GM12878 (cell line): ENCODE data around the gene KLF6. TPM values are rescaled to one million over a fixed set of nuclear protein-coding genes. Genes with fewer than 3 reads are reported as not detected.

Experiments used
- ATAC-seq: fragments of 200-7000 bp; cut with Tn5 transposase; 3 replicates; pipeline ENCODE4 v1.9.1; 2020; ENCODE audit warnings: mild to moderate bottlenecking, moderate library complexity
- BruUV-seq: library from RNA; stranded (reverse); fragments of 400-500 nt; replicated peaks from 2 replicates; lab custom pipeline; 2021; lab: Mats Ljungman, UMichigan
- CTCF ChIA-PET: fragments of 300-600 bp; sonication (Branson Sonifier 250); formaldehyde crosslinking; extraction: SDS; loops from one replicate; lab custom pipeline; 2021; ENCODE audit warnings: inconsistent platforms; lab: Yijun Ruan, JAX
- POLR2A ChIA-PET: fragments of 350-600 bp; formaldehyde crosslinking; extraction: SDS; loops from one replicate; lab custom pipeline; 2021; ENCODE audit warnings: inconsistent platforms; lab: Charles Lee
- RAD21 ChIA-PET: fragments of 300-600 bp; sonication (Branson Sonifier 250); formaldehyde crosslinking; loops from one replicate; lab custom pipeline; 2023; ENCODE audit warnings: antibody characterized with exemption; ENCODE audit not compliant: unreplicated experiment; lab: Charles Lee
- SMC1A ChIA-PET: fragments of 300-600 bp; sonication (Branson Sonifier 250); formaldehyde crosslinking; loops from one replicate; lab custom pipeline; 2023; ENCODE audit not compliant: unreplicated experiment, uncharacterized antibody; lab: Charles Lee
- DNase-seq: peaks from one replicate; pipeline ENCODE4 v3.0.0-alpha.2; 2011; ENCODE audit warnings: low read depth, low spot score
- FAIRE-seq: peaks from 3 replicates; lab custom pipeline; 2011; peaks lifted over from hg19 to GRCh38; lab: Jason Lieb, UNC
- H2AFZ ChIP-seq: 2 replicates; pipeline ENCODE4 v1.6.0; 2011; ENCODE audit warnings: low read depth, low read length, control low read depth; ENCODE audit not compliant: control insufficient read depth
- H3K27ac ChIP-seq: 2 replicates; pipeline ENCODE4 v1.5.1; 2011; ENCODE audit warnings: control low read depth; ENCODE audit not compliant: control insufficient read depth, insufficient read depth
- H3K27me3 ChIP-seq, 2 experiments: replicated peaks in 1 of 2; 2 replicates each; pipeline versions ENCODE4 v1.6.0 to v1.6.1; 2011; ENCODE audit warnings: low read length in 1 of 2; ENCODE audit not compliant: control insufficient read depth in 2 of 2, insufficient read depth in 2 of 2
- H3K36me3 ChIP-seq, 2 experiments: 2 replicates each; pipeline ENCODE4 v1.5.1; 2011; ENCODE audit warnings: low read length in 1 of 2; ENCODE audit not compliant: control insufficient read depth in 2 of 2, insufficient read depth in 2 of 2
- H3K4me1 ChIP-seq: 2 replicates; pipeline ENCODE4 v1.6.1; 2011; ENCODE audit warnings: mild to moderate bottlenecking, low read length, moderate library complexity, mixed read lengths; ENCODE audit not compliant: control insufficient read depth, insufficient read depth
- H3K4me2 ChIP-seq: 2 replicates; pipeline ENCODE4 v1.6.0; 2011; ENCODE audit warnings: control low read depth; ENCODE audit not compliant: control insufficient read depth, insufficient read depth
- H3K4me3 ChIP-seq: fragments of 200-600 bp; sonication (generic); 2 replicates; pipeline ENCODE4 v1.5.1; 2016
- H3K79me2 ChIP-seq: 2 replicates; pipeline ENCODE4 v1.6.0; 2011; ENCODE audit warnings: low read length; ENCODE audit not compliant: control insufficient read depth, insufficient read depth
- H3K9ac ChIP-seq: 2 replicates; pipeline ENCODE4 v1.8.0; 2011; ENCODE audit warnings: low read length, control low read depth, mixed read lengths; ENCODE audit not compliant: control insufficient read depth, insufficient read depth
- H3K9me3 ChIP-seq: replicated peaks from 3 replicates; pipeline ENCODE4 v1.5.1; 2011; ENCODE audit warnings: mild to moderate bottlenecking, low read length; ENCODE audit not compliant: control insufficient read depth, insufficient read depth
- H4K20me1 ChIP-seq: 2 replicates; pipeline ENCODE4 v1.6.0; 2011; ENCODE audit not compliant: control insufficient read depth, insufficient read depth
- ATF2 ChIP-seq: IDR thresholded peaks from 2 replicates; pipeline ENCODE4 v1.6.1; 2012; ENCODE audit warnings: low read length, inconsistent platforms
- CUX1 ChIP-seq: IDR thresholded peaks from 2 replicates; pipeline ENCODE4 v1.6.1; 2012; ENCODE audit warnings: improper control_type of control experiment, low read depth, low read length; ENCODE audit not compliant: insufficient replicate concordance
- HSF1 ChIP-seq: fragments of 150-350 bp; IDR thresholded peaks from 2 replicates; pipeline ENCODE4 v1.6.1; 2014; ENCODE audit warnings: mild to moderate bottlenecking, low read depth, low read length
- IKZF1 ChIP-seq: fragments of 450-650 bp; conservative IDR thresholded peaks from 2 replicates; pipeline ENCODE4 v1.6.1; 2017; ENCODE audit warnings: antibody characterized with exemption, mild to moderate bottlenecking
- MLLT1 ChIP-seq: fragments of 450-650 bp; IDR thresholded peaks from 2 replicates; pipeline ENCODE4 v1.6.1; 2016; ENCODE audit warnings: mild to moderate bottlenecking
- NR2C1 ChIP-seq: fragments of 450-650 bp; IDR thresholded peaks from 2 replicates; pipeline ENCODE4 v1.6.1; 2017; ENCODE audit warnings: antibody characterized with exemption, mild to moderate bottlenecking, moderate library complexity
- NR2C2 ChIP-seq: IDR thresholded peaks from 2 replicates; pipeline ENCODE4 v1.6.1; 2011; ENCODE audit warnings: borderline replicate concordance, low read depth; ENCODE audit not compliant: control insufficient read depth, insufficient read length
- ZBTB4 ChIP-seq: fragments of 450-650 bp; formaldehyde crosslinking; IDR thresholded peaks from 2 replicates; pipeline ENCODE4 v1.4.0; 2022; ENCODE audit warnings: mild to moderate bottlenecking, moderate library complexity
- ZNF384 ChIP-seq: IDR thresholded peaks from 2 replicates; pipeline ENCODE4 v1.6.1; 2012; ENCODE audit warnings: low read depth, mild to moderate bottlenecking, low read length, improper control_type of control experiment, borderline replicate concordance
- ZSCAN29 ChIP-seq: fragments of 450-650 bp; IDR thresholded peaks from 2 replicates; pipeline ENCODE4 v1.6.1; 2017; ENCODE audit warnings: mild to moderate bottlenecking, moderate library complexity
- WGBS: methylation state at CpG from one replicate; pipeline ENCODE4 v1.1.6; 2016; ENCODE audit warnings: low lambda C conversion rate; ENCODE audit not compliant: insufficient replicate concordance, insufficient coverage; ENCODE audit errors: missing lambda C conversion rate; 5-methylcytosine and 5-hydroxymethylcytosine counted together
- in situ Hi-C: fragments of 300-500 bp; cut with MboI; formaldehyde crosslinking; loops from 9 replicates; pipeline ENCODE4 v1.14.3; 2018; ENCODE audit warnings: mixed read lengths
- intact Hi-C: fragments of 100-400 bp; cut with micrococcal nuclease; formaldehyde crosslinking; loops from one replicate; pipeline ENCODE4 v1.14.2; 2022; ENCODE audit not compliant: unreplicated experiment
- polyA plus RNA-seq, 11 experiments: library from polyadenylated mRNA; depleted of rRNA in 4 of 11; unstranded in 6 of 11; stranded (reverse) in 5 of 11; fragments of >200 nt; fragmentation: Nextera tagmentation in 4 of 11; fragmentation: Illumina TruSeq in 1 of 11; extraction: Ambion mirVana in 4 of 11; extraction: Trizol in 1 of 11; gene quantifications; 1 replicate in 1 of 11; 2 replicates in 10 of 11; pipeline versions ENCODE4 v1.2.1 to v1.2.3, GENCODE V29; 2011 to 2016; ENCODE audit warnings: inconsistent platforms in 2 of 11, missing spikeins in 2 of 11, low read depth in 1 of 11
- total RNA-seq, 4 experiments: library from RNA; depleted of rRNA in 3 of 4; stranded (reverse); fragments of >200 nt in 3 of 4; fragmentation: Illumina TruSeq in 1 of 4; extraction: Trizol in 1 of 4; gene quantifications; 2 replicates each; pipeline versions ENCODE4 v1.2.1 to v1.2.3, GENCODE V29; 2013 to 2021

The KLF6 gene
- total and polyA plus RNA-seq, 10 of the 15 experiments (the other 5 are each of a cell fraction or from before 2014, with no cell fraction given), result 7.4 to 54.1 (median 23.5) TPM

GRCh38 chr10:3748484-3748883, 36.5 kb downstream of the KLF6 start:
- DNase-seq (no peak), ATAC-seq (no peak), FAIRE-seq (no peak)
- H3K36me3 ChIP-seq, result no peaks in the 10 kb centered on the region
- H3K27ac ChIP-seq, result no peak overlapping the region
- H3K4me1 ChIP-seq, result peaks cover 6% of the 10 kb centered on the region
- RAD21 ChIA-PET, result interaction anchor here (1.1 to 2.8 kb wide), 2 partner anchors 8 to 14 kb away, joined by 3 to 11 read pairs; no protein-coding TSS in a partner anchor
- no peak overlapping the region for H3K4me2 ChIP-seq
- no peak overlapping the region for H3K4me3 ChIP-seq
- H3K79me2 ChIP-seq, result no peaks in the 10 kb centered on the region
- no peaks in the 10 kb centered on the region for H4K20me1 ChIP-seq
- BruUV-seq, result no TSS peak
- H3K9ac ChIP-seq, result no peak overlapping the region
- no peaks in the 10 kb centered on the region for H3K27me3 ChIP-seq
- no peaks in the 10 kb centered on the region for H3K9me3 ChIP-seq
- H2AFZ ChIP-seq, result no peak overlapping the region
- POLR2A ChIA-PET, result no interaction called here
- intact Hi-C loops, result no loop called here
- 83% methylated on average over 7 of the region's 7 CpGs for WGBS
- SMC1A ChIA-PET, result interaction anchor here (1.7 kb wide), 1 partner anchor 13 kb away, joined by 6 read pairs; no protein-coding TSS in a partner anchor
- CTCF ChIA-PET, result interaction anchor here (1.7 kb wide), 1 partner anchor 9 kb away, joined by 4 read pairs; no protein-coding TSS in a partner anchor
- in situ Hi-C loops, result no loop called here
- TF ChIP-seq ZSCAN29, result no peak
- TF ChIP-seq HSF1, result no peak
- TF ChIP-seq ZBTB4, result no peak
- TF ChIP-seq MLLT1, result no peak
- TF ChIP-seq ZNF384, result no peak; the same call in 1 of the 2 replicates
- no peak for TF ChIP-seq NR2C2
- TF ChIP-seq IKZF1, result no peak
- TF ChIP-seq ATF2, result no peak
- no peak for TF ChIP-seq CUX1
- no peak for TF ChIP-seq NR2C1
